Measurements from ENCODE around the gene TOP3A.
A peak's percentile ranks its signal among the peaks of the same experiment; 100 is the strongest.

The TOP3A gene

DNA sequence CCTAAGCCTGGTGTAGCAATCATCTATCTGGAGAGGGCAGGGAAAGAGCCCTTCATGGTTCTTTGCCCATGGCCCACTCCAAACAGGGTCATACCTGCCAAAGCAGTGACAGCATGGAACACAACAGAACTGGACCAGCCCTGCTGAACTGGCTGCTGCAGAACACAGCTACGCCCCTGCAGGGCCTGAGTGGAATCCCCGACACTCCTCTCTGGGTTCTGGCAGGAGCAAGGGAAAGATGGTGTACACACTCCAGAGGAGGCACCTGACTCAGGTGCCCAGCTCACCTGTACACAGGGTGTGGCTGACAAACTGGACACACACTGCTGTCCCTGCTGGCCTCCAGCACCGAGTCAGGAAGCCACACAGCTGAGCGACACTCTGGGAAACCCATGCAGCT is 34.5 kb downstream of the TOP3A start:
- no peak for DNase-seq

DNA sequence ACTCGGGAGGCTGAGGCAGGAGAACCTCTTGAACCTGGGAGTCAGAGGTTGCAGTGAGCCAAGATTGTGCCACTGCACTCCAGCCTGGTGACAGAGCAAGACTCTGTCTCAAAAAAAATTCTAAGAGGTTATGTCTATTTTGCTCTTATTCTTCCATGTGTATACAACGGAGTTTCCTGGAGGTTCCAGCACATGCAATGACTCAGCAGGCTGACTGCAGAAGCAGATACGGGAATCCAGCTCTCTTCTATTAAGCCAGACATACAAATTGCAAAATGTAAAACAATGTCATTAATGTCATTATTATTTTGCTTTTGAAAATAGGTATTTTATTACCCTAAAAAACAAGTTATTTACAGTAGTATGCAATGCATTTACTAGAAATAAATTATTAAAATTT is 35.9 kb downstream of the TOP3A start:
- no peak for DNase-seq

DNA sequence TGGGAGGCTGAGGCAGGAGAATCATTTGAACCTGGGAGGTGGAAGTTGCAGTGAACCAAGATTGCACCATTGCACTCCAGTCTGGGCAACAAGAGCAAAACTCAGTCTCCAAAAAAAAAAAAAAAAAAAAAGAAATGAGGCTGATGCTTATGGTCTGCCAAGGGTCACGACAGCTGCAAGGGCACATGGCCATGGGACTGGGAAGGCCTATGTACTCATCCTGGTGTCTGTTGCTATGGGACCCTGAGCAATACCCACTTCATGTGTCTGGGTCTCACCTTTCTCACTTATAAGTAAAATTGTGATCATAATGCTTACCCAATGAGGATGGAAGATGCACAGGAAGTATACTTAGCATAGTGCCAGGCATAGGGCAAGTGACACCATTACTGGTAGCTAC is 37.7 kb downstream of the TOP3A start:
- no peak for DNase-seq

DNA sequence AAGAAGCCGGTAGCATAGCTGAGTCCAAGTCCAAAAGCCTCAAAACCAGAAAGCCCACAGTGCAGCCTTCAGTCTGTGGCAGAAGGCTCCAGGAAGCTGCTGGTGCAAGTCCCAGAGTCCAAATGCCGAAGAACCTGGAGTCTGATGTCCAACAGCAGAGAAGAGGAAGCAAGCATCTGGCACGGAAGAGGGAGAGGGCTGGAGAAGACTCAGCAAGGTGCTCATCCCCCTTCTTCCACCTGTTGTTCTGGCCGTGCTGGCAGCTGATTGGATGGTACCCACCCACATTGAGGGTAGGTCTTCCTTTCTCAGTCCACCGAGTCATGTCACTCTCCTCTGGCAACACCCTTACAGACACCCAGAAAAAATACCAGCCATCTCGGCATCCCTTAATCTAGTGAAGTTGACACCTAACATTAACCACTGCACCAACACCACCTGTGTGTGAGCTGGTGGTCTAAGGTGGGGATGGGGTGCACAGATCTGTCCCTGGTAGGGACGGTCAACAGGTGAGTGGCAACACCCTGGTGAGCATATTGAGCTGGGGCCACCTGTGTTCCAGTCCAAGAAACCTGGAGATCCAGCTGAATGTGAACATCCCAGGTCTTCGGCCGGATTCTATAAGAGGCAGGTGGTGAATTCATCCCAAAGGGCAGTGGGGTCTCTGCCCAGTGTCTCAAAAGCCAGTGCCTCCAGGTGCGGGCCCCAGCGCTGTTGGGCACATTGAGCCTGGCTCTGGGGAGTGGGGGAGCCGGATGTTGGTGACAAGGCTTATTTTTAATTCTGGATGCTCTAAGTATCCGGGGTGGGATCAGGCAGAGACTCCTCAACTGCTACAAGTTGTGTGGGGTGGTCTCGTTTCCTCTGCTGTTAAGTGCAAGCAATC is 44.5 kb downstream of the TOP3A start:
- DNase-seq, result no peak

DNA sequence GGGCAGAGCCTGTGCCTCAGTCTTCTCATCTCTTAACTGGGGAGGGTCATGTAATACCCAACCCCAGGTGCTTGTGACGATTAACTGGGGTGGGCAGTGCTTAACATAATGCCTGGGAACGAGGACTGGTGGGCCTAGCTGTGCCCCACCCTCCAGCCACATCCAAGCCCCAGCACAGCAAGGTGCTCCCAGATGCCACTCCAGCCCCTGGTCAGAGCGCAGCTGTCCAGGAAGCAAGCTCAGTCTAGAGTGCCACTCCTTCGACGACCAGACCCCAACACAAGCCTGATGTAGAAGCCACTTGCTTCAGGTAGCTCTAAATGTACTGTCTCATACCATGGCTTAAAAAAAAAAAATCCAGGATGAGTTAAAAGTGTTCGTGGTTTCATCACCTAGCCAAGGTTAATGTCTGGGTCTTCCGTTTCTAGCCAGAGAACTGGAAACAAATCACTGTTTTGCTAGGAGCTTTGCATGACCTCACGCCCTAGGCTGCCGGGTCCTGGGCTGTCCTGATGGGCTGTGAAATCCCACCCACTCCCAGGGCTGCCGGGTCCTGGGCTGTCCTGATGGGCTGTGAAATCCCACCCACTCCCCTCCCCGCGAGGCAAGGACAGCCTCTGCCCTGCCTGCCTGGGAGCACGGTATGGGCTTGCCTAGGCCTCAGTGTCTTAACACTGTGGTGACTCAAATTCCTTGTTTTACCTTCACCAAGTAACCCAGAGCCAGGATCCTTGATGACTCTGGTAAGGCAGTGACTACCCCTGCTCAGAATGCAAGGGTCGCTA is 46.7 kb downstream of the TOP3A start:
- no peak for DNase-seq

DNA sequence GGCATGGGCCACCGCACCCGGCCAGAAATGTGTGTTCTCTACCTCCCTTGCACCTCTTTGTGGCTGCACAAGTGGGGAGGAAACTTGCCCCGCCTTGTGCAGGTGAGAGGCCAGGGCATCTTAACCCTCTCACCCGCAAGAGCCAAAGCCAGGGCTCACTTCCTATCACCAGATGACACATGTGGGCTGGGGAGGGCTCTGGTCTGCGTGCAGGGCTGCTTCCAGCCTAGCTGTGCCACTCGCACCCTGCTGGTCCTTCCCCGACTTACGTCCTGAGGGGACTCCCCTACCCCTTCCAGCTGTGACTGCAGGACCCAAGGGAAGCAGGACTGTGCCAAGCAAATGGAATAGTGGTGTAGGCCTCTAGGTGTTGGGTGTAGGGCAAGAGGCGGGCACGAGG is 47.4 kb downstream of the TOP3A start:
- DNase-seq, result no peak

DNA sequence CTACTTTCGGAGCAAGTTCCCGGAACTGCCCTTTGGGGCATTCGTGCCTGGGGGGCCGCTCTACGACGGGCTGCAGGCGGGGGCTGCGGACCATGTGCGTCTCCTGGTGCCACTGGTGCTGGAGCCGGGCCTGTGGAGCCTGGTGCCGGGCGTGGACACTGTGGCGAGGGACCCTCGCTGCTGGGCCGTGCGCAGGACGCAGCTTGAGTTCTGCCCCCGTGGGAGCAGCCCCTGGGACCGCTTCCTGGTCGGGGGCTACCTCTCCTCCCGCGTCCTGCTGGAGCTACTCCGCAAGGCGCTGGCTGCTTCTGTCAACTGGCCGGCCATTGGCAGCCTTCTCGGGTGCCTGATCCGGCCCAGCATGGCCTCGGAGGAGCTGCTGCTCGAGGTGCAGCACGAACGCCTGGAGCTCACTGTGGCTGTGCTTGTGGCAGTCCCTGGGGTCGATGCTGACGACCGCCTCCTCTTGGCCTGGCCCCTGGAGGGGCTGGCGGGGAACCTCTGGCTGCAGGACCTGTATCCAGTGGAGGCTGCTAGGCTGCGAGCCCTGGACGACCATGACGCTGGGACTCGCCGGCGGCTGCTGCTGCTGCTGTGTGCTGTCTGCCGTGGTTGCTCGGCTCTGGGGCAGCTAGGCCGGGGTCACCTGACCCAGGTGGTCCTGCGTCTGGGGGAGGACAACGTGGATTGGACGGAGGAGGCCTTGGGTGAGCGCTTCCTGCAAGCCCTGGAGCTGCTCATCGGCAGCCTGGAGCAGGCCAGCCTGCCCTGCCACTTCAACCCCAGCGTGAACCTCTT is 50.7 kb downstream of the TOP3A start:
- no peak for DNase-seq

DNA sequence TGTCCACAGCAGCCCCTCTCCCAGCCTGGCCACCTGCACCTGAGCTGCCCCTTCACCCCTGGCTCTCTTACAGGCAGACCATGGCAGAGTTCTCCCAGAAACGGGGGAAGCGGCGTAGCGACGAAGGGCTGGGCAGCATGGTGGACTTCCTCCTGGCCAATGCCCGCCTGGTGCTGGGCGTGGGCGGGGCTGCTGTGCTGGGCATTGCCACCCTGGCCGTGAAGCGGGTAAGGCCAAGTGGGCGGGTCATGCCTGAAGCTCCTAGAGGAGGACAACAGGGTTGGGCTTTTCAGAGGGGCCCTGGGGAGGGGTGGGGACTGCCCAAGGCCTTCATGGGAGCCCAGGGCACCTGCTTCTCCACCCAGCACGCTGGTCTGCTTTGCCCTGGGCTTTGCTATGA is 52.2 kb downstream of the TOP3A start:
- peak; percentile 17 for DNase-seq

DNA sequence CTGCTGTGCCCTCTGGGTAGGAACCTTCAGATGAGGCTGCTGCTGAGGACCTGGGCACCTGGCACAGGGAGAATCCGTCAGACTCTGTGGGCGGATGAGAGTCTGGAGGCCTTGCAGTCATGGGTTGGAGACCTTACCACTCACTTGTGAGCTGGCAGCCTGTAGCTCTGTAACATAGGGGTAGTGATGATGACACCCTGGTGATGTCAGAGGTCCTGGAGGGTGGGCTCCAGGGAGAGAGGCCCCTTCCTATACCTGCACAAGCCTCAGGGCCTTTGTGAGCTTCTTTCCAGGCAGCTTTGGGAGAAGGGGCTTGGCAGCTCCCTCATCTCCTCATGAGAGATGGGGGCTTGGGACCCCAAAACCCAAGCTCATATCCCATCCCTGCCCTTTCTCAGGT is 52.7 kb downstream of the TOP3A start:
- DNase-seq, result peak; percentile 3

DNA sequence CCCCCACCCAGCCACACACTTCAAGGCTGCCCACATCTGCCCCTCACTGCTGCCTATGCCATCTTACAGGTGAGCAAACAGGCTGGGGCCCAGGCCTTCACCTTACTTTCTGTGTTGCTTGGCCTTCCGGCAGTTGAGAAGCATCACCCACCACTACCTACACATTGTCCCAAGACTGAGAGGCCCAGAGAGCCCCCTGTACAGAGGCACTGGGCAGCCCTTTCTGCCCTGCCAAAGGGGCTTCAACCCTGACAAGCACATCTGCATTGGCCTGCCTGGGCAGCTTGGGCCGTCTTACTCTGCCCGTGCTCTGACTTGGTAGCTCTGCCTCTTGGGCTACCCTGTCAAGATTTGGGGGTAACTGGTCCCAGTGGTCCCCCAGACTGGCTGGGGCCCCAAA is 53.1 kb downstream of the TOP3A start:
- no peak for DNase-seq

DNA sequence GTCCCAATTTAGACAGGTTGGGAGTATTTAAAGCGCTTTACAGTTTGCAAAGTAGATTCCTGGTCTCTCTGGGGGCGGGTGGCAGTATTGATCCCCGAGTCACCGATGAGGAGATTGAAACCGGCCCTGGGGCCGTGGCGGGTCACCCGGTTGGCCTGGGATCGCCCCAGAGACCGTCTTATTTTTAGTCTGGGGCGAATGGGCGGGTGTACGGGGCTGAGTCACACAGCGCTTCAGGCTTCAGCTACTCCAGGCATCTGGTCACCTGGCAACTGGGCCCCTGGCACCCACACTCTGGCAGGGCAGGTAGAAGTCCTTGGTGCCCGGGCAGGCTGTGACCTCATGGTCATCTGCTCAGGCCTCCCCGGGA is 53.7 kb downstream of the TOP3A start:
- peak; percentile 30 for DNase-seq

DNA sequence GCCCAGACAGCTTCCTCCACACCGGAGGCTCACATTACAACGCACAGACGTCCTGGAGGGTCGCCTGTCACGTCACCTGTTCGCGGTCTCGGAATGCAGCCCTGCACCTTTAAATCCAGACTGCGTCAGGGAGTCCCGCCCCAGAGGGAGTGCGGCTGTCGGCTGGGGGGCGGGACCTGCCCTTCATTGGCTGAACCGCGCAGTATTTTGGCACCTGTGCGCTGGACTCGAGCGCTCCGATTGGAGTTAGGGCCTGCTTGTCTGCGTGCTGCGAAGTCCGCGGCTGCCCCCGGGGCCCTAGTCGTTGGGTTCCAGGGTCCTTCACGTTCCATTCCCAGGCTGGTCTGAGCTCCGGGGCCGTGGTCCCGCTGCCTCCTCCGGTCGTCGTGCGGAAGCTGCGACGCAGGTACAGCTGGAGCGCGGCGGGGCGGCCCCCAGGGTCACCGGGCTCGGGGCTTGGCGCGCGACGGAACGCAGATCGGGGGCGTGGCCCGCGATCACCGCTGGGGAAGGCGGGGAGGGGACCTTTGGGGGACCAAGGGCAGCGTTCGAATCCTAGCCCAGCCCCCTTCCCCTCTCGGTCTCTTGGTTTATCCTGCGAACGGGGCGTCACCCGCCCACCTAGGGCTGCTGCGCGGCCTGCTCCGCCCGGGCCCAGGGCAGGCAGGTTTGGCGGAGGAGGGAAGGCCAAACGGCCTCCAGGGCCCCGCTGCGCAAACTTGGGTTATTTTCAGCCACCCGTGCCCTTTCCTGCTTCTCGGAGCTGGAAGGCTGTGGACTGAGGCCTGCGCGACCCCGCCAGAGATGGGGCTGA is 54.3 kb downstream of the TOP3A start, which contains the start of gene MIEF2:
Gene MIEF2, plus strand, starts transcription at position 331 of the 814 bp plus-strand sequence. CDS start 2,059 bp downstream, outside the sequence.
- DNase-seq, result peak; percentile 95

DNA sequence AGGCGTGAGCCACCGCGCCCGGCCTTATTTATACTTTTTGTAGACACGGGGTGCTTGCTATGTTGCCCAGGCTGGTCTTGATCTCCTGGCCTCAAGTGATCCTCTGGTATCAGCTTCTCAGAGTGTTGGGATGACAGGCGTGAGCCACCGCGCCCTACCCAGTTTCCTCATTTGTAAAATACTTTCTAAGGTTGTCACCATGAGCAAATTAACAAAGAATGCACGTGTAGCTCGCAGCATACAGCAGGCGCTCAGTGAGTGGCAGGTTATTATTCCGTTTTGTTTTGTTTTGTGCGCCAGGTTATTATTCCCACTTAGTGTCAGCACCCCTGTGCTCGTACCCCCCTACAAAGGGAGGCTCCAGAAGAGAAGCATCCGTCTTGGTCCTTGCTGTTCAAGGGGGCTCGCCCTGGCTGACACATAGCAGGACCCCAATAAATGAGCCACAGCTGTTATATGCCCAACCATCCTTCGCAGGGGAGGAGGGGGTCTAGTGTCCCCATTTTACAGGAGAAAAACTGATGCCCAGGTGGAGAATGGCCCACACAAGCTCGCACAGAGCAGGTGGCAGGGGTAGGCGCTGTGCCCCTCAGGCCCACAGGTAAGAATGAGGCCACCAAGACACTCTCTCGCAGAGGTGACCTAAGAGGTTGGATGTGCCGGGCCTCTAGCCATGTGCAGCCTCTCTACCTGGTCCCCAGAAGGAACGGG is 55.0 kb downstream of the TOP3A start:
- DNase-seq, result no peak

DNA sequence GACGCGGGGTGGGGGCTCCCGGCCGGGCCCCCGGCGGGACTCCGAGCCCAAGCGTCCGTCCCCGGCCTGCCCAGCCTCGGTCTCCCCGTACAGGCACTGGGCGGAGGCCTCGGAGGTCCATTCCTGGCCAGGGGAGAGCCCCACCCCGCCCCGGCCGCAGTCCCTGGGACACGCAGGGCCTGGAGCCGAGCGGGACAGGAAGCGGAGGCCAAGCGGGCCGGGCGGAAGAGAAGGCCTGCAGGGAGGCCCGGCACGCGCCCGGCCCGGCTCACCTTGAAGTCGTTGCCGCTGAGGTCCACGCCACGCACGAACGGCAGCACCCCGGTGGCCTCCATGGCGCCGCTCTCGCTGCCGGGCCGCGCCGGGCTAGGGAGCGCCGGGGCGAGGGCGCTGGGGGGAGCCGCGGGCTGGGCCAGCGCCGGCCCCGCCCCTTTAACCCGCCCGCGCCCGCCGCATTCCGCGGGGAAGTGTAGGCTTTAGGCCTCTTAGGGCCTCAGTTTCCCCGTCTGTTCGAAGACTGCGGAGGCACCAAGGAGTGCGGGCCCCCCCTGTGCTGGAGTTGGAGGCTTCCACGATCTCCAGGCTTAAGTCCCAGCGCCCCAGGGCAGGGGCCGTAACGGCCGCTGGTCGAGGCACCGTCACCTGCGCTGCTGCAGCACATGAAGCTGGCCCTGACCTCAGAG is 56.3 kb downstream of the TOP3A start, which contains the start of gene FLII:
Gene FLII, minus strand, starts transcription at position 383 of the 683 bp plus-strand sequence. Its CDS starts 48 bp downstream, at position 335.
- peak; percentile 60 for DNase-seq

DNA sequence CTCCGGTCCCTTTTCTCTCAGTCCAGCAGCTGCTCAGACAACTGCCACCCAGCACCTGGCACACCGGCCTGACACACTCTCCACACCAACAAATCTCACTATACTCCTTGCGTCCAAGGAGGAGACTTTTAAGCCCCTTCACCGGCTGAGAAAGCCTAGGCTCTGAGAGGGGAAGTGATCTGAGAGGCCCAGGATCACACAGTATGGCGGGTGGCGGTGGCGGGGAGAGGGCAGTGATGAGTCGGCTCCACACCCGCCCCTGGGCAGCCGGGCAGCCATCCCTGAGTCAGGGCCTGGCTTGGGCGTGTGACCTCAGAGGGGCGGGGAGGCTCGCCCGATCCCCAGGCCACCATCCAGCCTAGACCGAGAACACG is 56.8 kb downstream of the TOP3A start:
- DNase-seq, result peak; percentile 93

DNA sequence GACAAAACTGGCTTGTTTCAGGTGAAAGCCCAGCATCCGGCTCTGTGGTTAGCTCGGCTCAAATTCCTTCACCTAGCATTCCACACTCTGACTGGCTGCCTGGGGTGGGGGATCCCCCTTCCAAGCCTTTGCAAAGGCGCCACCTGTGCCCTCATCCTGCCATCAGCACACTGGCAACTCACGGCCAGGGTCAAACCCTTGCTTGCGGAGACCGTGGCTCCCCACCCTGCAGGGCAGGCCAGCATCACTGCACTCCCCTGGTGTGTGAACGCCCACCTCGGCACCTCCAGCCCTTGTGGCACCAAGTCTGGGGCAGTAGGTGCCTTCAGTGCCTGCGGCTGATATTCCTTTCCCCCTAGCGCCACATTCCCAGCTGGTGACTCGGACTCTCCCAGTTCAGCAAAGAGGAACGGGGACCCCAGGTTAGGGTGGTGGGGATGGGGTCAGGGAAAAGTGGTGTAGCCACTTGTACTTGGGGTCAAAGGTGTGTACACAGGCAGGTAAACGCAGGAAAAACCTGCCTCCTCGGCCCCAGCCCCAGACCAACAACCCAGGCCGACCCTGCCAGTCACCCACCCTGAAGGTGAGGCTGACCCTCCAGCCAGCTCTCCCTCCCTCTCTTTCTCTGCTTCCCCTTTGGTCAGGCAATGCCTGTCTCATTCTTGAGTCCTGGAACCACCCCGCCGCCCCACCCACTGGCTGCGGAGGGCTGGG is 57.4 kb downstream of the TOP3A start:
- DNase-seq, result peak; percentile 80

DNA sequence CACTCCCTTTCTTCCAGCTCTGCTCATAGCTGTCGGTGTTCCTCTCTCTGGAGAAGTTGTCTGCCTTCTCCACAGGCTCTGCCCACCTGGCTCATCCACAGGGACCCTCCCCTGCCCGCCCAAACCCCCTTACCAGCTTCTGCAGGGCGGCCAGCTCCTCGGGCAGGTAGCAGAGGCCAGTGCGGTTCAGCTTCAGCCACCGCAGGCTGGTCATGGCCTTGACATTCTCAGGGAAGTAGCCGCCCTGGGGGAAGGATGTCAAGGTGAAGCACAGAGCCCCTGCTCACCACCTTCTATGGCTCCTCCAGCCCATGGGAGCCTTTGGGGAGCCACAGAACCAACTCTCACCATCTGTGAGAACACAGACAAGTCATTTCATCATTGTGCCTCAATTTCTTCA is 58.0 kb downstream of the TOP3A start:
- DNase-seq, result no peak

DNA sequence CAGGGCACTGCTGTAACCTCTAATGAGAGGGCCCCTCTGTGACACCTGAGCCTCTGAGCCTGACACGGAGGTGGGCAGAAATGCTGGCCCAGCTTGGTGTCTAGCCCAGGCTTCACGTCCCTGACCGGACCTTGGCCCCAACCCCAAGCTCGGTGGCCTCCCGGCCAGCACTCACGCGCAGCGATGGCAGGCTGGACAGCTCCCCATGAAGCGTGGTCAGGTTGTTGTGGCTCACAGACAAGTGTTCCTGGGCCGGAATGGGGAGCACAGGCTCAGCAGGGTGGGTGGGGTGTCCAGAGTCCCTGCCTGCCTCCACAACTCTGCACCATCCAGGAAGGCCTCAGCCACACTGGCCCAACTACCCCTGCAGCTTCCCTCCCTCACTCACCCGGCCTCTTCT is 58.4 kb downstream of the TOP3A start:
- DNase-seq, result no peak

DNA sequence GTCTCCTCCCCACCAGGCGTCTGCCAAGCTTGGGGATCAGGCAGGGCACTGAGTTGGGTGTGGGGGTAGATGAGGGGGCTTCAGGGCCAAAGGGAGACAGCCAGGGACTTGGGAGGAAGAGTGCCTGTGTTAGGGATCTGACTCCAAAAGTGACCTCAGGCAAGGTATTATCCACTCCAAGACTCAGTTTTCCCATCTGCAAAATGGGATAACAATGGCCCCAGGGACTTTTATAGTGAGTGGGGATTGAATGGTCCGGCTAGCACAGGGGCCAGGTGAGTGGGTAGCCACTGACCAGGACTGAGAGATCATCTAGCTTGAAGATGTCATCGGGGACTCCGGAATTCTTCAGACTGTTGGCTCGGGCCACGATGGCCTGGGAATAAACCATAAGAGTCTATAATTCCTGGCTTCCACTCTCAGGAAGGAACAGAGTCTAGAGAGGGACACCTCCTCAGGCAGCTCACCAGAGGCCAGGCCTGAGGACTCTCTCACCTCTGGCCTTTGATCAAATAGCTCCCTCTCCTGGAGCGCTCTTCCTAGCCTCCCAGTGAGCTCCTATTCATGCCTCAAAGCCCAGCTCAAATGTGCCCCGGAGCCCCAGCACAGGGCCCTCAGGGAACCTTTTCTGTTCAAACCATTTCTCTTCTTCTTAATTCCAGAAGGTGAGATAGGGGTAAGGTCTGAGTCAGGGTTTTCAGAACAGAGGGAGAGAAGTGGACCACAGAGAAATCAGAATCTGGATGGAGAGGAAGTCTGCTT is 59.7 kb downstream of the TOP3A start:
- no peak for DNase-seq
